HCT116 (cell line): ENCODE data around the gene P2RX6.

Source experiments
- CTCF ChIP-seq, 3 experiments: fragments of 200-600 bp in 1 of 3; sonication (generic) in 1 of 3; IDR thresholded peaks in 2 of 3; conservative IDR thresholded peaks in 1 of 3; 2 replicates each; pipeline ENCODE4 v1.5.1; 2012 to 2017; ENCODE audit warnings: low read depth in 2 of 3, low read length in 2 of 3, antibody characterized with exemption in 1 of 3, borderline replicate concordance in 1 of 3, control low read depth in 1 of 3, mild to moderate bottlenecking in 1 of 3, mixed read lengths in 1 of 3, mixed run types in 1 of 3, moderate library complexity in 1 of 3; ENCODE audit not compliant: insufficient read depth in 1 of 3
- EZH2phosphoT487 ChIP-seq: fragments of 200-600 bp; IDR thresholded peaks from 2 replicates; pipeline ENCODE4 v1.6.1; 2018; ENCODE audit warnings: antibody characterized with exemption, borderline replicate concordance
- POLR2A ChIP-seq: IDR thresholded peaks from 2 replicates; pipeline ENCODE4 v1.7.0; 2011; ENCODE audit warnings: borderline replicate concordance; ENCODE audit not compliant: insufficient read depth, insufficient read length; ENCODE audit errors: extremely low read depth
- POLR2AphosphoS5 ChIP-seq: IDR thresholded peaks from 2 replicates; pipeline ENCODE4 v1.6.1; 2011; ENCODE audit warnings: mild to moderate bottlenecking, low read depth, low read length, moderate library complexity
- RAD21 ChIP-seq: IDR thresholded peaks from 2 replicates; pipeline ENCODE4 v1.6.1; 2012; ENCODE audit warnings: low read depth, mild to moderate bottlenecking
- REST ChIP-seq: IDR thresholded peaks from 2 replicates; pipeline ENCODE4 v1.6.1; 2012; ENCODE audit warnings: low read depth
- SP1 ChIP-seq: IDR thresholded peaks from 2 replicates; pipeline ENCODE4 v1.6.1; 2012; ENCODE audit warnings: low read depth
- ZNF274 ChIP-seq: fragments of 200-500 bp; sonication (Bioruptor generic); IDR thresholded peaks from 2 replicates; pipeline ENCODE4 v1.6.1; 2014; ENCODE audit warnings: mild to moderate bottlenecking, low read depth, low read length, inconsistent platforms

DNA sequence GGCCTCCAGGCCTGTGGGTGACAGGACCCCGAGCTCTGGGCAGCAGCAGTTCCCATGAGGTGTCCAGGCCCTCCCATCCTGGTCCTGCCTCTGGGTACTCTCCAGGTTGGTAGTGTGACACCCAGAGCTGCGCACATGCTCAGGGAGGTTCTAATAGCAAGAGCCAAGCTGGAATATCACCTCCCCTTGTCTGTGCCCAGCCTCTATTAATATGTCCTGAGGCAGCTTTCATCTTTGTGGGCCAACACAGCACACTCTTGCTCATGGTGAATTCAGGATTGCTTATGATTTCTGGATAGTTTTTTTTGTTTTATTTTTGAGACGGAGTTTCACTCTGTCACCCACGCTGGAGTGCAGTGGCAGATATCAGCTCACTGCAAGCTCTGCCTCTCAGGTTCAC is 3.3 kb downstream of the P2RX6 start:
- TF ChIP-seq REST (no peak), CTCF (IDR thresholded peaks at IDR 0.05 in 2 of 3, conservative IDR thresholded peaks at IDR 0.05 in 1 of 3; ENCODE audit: borderline replicate concordance in 1 of 3, insufficient read depth in 1 of 3, low read depth in 2 of 3, low read length in 2 of 3) (no peak), EZH2phosphoT487 (no peak), ZNF274 (no peak), POLR2A (no peak), SP1 (no peak), POLR2AphosphoS5 (no peak), RAD21 (no peak)
